NCI-H1694 (cell line): ENCODE results near the gene MYCN.
"Not testable (repeated sequence)": the region's sequence is repeated elsewhere in the genome, so short reads cannot be mapped to it uniquely, and the experiment has no call there.

Experiments used
- DNase-seq: peaks from one replicate; lab custom pipeline; 2025; lab: John Stamatoyannopoulos, UW

Gene MYCN

DNA sequence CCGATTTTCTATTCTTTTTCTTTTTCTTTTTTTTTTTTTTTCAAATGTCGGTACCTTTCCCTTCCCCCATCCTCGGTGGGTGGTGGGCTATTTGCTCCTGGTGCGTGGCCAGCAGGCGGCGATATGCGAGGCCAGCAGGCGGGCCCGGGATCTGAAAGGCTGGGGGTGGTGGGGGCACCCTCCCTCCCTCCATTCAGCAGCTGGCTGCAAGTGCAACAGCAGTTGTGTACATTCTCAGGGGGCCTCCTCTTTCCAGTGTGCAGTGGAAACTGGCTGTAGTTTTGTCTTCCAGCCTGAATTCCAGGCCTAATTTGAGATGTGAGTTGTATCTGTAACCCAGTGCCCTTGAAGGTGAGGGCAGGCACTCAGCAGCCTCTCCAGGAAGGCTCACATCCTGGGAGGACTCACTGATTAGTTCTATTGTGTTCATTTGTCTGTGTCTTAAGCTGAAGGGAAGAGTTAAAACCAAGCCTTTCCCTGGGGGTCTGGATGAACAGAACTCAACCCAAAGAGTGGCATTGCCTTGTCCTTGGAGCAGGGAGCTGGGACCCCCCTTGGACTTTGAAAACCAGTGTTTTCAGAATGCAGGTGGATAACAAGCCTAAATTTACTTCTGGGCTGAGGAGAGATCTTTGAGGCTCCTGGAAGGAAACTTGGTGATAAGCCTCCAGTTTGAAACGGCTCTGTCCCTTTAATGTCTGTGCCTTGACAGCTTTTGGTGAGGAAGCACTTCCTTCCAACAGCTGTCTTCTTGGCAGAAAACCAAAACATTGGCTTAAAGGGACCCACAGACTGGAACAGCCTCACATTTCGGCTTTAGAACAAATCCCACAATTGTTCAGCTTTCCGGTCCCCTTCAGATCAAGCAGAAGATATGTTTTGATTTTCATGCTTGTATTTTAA lies 3.3 kb downstream of the MYCN start:
- peak; percentile 93 for DNase-seq

DNA sequence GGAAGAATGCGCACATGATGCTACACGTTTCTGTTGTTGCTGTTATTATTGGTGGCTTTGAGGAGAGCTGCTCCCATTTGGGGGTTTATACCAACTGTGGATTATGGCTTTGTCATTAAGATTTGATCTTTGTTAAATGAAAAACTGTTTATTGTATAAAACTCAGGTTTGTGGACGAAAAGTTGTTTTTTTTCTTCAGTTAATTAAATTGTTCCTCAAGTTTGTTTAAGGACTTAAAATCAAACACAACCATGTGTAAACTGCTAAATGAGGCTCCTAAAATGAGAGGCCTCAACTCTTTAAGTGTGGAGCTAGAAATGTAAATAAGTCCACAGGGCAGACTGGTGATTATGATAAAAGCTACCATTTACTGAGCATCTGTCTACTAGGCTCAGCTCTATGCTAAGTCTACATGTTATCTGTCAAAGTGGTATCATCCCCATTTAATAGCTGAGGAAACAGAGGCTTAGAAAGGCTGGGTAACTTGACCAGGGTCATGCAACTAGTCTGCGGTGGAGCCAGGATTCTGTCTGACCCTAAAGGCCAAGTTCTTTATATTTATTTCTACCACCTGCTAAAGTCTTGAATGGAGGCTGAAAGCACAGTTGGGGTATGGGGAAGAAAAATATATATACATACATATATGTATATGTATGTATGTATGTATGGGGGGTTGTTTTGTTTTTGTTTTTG lies 4.1 kb downstream of the MYCN start:
- DNase-seq: no peak

DNA sequence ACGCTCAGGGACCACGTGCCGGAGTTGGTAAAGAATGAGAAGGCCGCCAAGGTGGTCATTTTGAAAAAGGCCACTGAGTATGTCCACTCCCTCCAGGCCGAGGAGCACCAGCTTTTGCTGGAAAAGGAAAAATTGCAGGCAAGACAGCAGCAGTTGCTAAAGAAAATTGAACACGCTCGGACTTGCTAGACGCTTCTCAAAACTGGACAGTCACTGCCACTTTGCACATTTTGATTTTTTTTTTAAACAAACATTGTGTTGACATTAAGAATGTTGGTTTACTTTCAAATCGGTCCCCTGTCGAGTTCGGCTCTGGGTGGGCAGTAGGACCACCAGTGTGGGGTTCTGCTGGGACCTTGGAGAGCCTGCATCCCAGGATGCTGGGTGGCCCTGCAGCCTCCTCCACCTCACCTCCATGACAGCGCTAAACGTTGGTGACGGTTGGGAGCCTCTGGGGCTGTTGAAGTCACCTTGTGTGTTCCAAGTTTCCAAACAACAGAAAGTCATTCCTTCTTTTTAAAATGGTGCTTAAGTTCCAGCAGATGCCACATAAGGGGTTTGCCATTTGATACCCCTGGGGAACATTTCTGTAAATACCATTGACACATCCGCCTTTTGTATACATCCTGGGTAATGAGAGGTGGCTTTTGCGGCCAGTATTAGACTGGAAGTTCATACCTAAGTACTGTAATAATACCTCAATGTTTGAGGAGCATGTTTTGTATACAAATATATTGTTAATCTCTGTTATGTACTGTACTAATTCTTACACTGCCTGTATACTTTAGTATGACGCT lies 5.8 kb downstream of the MYCN start:
- DNase-seq: no peak

DNA sequence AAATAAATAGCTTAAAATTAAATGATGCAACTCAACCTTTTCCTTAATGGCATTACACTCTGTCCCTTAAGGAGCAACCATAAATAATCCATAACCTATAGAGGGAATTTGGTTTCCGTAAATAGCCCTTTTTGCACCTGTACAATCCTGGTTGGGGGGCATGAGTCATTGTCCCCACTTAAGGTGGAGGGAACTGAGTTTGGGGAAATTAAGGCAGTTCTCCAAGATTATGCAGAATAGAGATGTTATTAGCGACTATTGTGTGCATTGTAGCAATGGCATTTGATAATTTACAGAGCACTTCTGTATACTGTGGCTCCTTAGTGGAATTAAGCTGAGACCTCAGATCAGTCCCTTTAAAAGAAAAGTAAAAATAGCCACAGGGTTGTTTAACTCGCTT lies 6.6 kb downstream of the MYCN start:
- DNase-seq: no peak

DNA sequence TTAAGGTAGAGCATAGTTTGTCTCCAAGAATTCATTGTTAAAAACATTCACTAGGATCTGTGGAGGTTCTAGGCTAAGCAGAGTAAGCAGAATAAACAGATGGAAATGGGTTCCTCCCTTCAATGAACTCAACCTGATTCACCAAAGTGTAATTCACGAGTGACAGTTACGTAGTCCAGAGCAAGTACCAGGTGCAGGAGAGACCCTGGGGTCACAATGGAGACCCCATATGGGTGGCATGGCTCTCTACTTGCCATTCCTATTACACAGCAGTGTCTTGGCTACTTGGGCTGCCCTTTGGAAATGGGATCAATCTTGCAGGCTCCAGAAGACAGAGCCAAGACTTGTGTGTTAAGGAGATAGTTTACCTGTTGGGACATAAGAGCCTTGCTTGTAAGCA lies 7.1 kb downstream of the MYCN start:
- no peak for DNase-seq

GRCh38 chr2:15948704-15948957 lies 8.3 kb downstream of the MYCN start:
- DNase-seq: no peak

GRCh38 chr2:15949126-15949525 lies 8.8 kb downstream of the MYCN start:
- DNase-seq: no peak

GRCh38 chr2:15949551-15949950 lies 9.2 kb downstream of the MYCN start:
- no peak for DNase-seq

DNA sequence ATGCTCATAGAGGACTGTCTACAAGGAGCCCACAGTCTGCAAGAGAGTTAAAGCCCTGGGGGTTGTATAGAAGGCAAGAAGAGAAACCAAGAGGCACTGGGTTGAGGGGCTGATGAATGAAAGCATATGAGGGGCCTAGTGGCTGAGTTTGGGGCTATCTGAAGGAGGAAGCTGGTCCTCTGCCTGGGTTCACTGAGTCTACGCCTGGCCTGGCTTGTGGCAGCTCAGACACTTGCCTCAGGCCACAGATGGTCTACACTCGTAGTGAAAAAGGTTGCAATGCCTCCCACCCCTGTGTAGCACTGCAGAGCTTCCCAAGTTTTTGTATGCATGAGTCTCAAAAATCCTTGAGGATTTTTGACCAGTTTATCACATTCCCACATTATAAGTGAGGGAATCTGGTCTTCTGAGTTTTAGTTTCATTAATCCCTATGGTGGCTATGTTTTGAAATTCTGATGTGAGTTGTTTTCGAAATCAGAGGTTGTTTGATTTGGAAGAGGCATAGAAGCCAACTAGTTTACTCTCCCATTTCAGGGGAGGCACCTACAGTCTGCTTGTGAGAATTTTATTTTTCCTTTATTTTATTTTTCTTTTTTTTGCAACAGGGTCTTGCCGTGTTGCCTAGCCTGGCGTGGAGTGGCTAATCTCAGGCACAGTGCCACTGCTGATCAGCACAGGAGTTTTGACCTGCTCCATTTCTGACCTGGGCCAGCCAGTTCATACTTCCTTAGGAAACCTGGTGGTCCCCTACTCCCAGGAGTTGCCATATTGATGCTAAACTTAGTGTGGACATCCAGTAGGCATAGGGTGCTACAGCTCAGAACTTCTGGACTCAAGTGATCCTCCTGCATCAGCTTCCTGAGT lies 10.0 kb downstream of the MYCN start:
- DNase-seq: no peak

DNA sequence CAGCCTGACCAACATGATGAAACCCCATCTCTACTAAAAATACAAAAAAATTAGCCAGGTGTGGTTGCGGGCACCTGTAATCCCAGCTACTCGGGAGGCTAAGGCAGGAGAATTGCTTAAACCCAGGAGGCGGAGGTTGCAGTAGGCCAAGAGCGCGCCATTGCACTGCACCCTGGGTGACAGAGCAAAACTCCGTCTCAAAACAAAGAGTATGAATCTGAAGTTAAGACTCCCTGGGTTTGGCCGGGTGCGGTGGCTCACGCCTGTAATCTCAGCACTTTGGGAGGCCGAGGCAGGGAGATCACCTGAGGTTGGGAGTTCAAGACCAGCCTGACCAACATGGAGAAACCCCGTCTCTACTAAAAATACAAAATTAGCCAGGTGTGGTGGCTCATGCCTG lies 11.6 kb downstream of the MYCN start:
- not testable (repeated sequence) for DNase-seq

DNA sequence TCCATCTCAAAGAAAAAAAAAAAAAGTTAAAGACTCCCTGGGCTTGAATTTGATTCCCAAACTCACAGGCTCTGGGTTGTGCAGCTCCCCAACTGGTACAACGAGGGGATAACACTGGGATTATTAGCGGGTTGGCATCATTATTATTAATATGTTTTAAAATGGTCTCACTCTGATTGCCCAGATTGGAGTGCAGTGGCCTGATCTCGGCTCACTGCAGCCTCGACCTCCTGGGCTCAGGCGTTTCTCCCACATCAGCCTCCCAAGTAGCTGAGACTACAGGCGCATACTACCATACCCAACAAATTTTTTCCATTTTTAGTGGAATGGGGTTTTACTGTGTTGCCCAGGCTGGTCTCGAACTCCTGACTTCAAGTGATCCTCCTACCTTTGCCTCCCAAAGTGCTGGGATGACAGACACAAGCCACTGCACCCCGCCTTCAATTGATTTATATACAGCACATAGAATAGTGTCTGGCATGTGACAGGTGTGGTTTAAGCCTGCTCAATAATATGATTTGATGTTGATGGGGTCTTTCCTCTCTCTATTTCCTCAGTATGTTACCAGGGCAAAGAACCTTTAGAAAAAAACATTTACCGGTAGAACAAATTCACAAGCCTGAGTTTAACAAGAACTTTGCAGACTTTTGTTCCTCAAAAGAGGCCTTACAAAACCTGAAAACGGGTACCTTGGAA lies 12.2 kb downstream of the MYCN start:
- DNase-seq: no peak

DNA sequence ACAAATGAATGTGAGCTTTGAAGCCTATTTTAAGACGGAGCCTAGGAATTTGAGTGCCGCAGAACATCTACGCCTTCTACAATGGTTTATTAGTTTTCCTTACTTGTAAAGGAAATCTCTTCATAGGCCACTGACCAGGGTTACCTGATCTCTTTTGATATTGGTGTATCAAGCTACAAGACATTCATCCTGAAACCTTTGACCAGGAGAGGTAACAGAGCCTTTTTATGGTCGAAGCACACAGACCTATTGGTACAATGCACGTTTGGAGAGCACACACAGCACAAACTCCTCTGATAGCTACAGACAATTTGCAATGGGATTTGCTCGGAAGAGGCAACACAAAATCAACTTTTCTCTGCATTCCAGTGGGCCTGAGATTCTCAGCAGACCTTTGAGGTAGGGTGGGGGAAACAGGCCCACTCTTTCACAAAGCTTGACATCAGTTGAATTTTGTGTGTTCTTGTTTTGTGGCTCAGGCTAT lies 12.8 kb downstream of the MYCN start:
- DNase-seq: no peak

DNA sequence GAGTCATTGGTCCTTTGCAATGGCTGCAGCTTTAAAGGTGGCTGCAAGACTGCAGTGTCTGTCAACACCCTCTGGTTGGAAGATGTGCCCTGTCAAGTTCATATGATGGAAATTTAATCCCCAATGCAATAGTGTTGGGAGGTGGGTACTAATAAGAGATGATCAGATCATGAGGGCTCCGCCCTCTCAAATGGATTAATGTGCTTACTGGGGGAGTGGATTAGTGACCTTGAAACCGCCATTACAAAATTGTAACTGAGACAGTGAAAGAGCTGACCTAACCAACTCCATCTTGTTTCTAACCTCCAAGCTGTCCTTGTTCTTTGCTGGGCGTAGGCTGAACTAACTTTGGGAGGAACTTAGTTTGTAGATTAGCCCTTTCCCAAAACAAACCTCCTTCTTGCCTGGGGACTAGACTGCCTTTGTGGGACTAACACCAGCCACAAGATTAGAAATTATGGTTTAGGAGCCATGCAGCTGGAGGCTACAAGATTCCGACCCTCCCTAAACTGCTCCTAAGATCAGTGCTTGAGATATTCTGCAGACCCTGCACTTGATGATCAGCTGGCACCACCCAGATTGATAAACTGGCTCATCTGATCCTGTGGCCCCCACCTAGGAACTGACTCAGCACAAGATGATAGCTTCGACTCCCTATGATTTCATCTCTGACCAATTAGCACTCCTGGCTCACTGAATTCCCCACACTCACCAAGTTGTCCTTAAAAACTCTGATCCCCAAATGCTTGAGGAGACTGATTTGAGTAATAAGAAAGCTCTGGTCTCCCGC lies 13.7 kb downstream of the MYCN start:
- DNase-seq: no peak

DNA sequence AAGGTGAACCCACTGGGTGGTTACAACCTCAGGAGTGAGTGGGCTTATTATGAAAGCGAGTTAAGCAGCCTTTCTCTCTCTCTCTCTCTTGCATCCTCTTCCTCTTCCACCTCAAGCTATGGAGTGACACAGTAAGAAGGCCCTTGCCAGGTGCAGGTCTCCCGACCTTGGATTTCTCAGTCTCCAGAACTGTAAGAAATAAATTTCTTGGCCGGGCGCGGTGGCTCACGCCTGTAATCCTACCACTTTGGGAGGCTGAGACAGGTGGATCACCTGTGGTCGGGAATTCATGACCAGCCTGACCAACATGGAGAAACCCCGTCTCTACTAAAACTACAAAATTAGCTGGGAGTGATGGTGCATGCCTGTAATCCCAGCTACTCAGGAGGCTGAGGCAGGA lies 14.4 kb downstream of the MYCN start:
- DNase-seq: no peak

DNA sequence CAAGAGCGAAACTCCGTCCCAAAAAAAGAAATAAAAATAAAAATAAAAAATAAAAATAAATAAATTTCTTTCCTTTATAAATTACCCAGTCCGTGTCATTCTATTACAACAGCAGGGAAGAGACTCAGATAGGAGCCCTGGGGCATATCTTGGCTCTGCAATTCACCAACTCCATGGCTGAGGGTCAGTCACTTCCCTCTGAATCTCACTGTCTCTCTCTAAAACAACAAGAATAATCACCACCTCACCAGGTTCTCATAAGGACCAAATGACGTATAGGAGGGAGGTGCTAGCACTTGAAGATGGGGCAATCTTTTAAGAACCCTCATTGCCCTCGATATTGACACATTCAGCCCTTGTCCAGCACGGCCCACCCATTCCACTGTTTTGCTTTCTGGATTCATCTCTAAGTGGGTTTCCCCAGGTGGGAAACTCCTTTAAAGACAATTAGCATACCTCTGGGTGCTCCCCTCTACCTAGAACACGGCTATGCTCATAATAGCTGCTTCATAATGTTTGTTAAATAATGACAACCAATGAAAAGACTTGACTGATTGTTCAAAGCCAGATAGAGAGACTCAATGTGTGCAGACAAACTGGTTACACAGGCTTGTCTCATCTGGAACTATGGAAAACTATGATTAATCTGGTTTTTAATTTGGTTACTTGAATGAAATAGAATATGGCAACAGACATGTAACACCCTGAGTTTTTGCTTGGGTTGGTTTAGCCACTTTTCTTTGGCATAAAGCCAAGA lies 15.1 kb downstream of the MYCN start:
- DNase-seq: no peak

GRCh38 chr2:15956230-15956629 lies 15.9 kb downstream of the MYCN start:
- no peak for DNase-seq

DNA sequence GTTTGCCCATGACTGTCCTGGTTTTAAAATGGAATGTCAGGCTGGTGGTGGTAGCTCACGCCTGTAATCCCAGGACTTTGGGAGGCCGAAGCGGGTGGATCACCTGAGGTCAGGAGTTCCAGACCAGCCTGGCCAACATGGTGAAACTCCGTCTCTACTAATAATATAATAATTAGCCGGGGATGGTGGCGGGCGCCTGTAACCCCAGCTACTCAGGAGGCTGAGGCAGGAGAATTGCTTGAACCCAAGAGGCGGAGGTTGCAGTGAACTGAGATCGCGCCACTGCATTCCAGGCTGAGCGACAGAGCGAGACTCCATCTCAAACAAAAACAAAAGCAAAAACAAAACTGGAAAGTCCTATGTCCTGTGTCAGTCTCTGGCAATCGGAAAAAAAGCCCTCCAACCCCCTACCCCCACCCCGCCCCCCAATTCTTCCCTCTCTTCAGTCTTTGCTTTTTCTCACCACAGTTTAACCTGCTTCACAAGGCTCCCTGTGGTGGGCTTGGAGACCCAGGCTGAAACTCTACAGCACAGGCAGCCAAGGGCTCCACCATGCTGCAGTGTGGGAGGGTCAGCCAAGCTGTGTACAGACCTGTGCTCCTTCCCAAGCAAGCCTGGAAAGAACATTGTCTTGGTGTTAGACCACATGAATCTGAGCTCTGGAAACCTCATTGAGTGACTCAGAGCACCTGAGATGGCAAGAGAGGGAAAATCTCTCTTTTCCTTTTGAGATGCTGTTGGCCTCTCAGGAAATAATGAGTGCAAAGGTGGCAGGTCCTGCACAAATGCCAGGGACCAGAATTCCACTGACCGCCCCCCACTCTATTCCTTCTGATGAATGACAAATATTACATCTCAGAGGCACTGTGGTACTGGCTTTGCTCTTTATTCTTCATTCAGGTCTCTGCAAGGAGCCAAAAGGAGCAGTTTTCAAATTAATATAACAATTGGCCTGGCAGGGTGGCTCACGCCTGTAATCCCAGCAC lies 16.7 kb downstream of the MYCN start:
- no peak for DNase-seq
